GM04503 (cell line): ENCODE measurements around the gene GRK7.
"Not testable (repeated sequence)": the region's sequence is repeated elsewhere in the genome, so short reads cannot be mapped to it uniquely, and the experiment has no call there.

Experiments used
- DNase-seq: peaks from one replicate; pipeline ENCODE4 v3.0.0-alpha.2; 2012; ENCODE audit warnings: low read depth

The GRK7 gene

GRCh38 chr3:141796081-141796888 is 33.1 kb downstream of the GRK7 start:
- peak; percentile 27 for DNase-seq

DNA sequence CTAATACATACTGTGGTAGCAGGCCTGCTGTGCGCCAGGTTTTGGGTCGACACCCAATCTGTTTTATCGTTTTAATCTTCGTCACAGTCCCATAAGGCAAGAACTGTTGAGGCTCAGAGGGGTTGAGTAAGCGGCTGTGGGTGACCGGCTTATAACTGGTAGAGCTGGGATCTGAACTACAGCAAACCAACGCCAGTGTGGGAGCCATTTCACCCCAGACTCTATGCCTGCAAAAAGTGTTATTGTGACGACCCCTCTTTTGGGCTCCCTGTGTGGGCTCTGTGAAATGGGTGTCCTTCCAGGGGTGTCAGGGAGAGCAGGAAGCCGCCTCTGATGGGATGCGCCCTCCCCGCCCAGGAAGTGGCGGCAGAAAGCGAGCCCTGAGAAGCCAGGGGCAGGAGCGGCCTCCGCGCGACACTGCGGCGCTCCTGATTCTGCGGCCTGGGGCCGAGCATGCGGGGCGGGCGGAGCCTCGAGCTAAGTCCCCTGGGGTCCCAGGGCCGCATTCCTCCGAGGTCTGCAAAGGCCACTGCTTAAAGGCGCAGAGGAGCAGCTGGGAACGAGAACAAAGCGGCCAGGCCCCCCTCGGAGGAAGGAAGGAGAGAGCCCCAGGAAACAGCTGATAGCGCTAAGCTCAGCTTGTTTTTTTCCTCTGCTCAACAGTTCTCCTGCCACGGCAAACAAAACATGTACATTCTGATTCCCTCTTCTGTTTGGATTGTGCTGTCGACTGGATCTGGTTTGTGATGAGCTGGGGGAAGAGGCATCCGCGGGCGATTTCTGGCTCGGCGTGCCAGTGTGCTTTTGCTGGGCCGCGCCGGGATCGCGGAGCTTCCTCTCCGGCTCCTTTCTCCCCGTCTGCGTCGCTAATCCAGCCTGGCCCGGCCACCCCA is 33.9 kb downstream of the GRK7 start:
- DNase-seq = no peak

DNA sequence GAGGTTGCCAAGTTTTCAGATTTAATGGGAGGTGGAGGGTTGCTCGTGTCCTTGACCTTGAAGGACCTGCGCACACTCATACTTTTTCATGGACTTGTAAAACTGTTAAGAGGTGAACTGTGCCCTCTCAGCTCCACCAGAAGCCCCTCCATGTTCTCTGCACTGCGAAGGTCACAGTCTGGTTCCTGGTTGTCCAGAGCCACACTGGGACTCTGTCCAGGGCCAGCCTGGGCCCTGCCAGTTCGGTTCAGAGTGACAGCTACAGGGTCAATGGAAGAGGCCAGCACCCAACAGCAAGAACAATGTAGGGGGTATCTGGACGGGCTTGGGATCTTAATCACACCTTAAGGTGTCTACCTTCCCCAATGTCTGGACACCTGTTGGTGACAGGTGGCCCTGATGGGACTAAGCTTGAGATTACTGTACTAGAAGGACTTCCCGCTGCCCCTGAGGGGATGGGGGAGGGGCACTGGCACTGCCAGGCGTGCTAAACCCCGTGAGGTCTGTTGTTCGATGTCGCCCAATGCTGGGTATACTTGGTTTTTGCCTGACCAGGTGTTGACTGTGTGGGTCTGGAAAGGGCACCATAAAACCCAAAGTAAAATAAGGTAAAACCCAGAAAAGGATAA is 34.7 kb downstream of the GRK7 start:
- no peak for DNase-seq

GRCh38 chr3:141798448-141798845 is 35.2 kb downstream of the GRK7 start:
- DNase-seq = no peak

GRCh38 chr3:141802316-141803077 is 39.3 kb downstream of the GRK7 start:
- DNase-seq = no peak

- DNase-seq = not testable (repeated sequence)
Observed at GRCh38 chr3:141803538-141803937, 40.3 kb downstream of the GRK7 start.

DNA sequence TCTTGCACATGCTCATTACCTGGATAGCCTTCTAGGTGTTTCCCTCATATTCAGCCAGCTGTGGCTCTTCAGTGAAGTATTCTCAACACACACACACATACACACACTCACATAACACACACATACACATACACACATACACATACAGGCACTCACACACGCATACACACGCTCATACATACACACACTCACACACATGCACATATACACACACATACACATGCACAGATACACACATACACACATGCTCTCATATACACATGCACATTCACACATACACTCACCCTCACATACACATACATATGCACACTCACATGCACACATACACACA is 41.2 kb downstream of the GRK7 start:
- DNase-seq = no peak

GRCh38 chr3:141804778-141805639 is 41.8 kb downstream of the GRK7 start:
- DNase-seq = no peak

GRCh38 chr3:141807277-141808033 is 44.2 kb downstream of the GRK7 start:
- no peak for DNase-seq

DNA sequence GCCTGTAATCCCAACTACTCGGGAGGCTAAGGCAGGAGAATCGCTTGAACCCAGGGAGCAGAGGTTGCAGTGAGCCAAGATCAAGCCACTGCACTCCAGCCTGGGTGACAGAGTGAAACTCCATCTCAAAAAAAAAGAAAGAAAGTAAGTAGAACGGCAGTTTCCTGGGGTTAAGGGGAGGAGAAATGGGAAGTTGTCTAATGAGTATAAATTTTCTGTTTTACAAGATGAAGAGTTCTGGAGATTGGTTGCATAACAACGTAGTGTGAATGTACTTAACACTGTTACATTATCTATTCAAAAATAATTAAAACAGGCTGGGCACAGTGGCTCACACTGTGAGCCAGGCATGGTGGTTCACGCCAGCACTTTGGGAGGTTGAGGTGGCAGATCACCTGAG is 45.4 kb downstream of the GRK7 start:
- no peak for DNase-seq

GRCh38 chr3:141810161-141810560 is 47.0 kb downstream of the GRK7 start:
- no peak for DNase-seq

DNA sequence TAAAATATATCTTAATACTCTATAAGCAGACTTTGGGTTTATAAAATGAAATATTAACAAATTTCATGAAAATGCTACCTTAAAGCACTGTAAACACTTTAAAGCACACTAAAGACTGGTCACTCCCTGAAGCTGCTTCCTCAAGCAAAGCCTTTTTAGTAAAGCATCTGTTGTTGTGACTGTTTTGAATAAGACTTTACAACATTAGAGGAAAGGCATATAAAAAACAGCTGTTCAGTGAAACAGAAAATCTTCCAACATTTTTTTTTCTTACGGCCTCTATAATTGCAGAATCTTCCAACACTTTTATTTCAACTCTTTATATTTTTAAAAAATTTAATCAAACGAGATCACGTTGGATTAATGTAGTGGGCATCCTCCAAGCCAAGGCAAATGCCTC is 48.1 kb downstream of the GRK7 start:
- no peak for DNase-seq

GRCh38 chr3:141812084-141812483 is 48.9 kb downstream of the GRK7 start:
- no peak for DNase-seq

- DNase-seq = no peak
Observed at GRCh38 chr3:141812586-141812985, 49.4 kb downstream of the GRK7 start.
